ENCODE data around the gene DCAF8.

Gene DCAF8

GRCh38 chr1:160260406-160261382, 1.7 kb downstream of the DCAF8 start:
- Histone ChIP-seq H3K27me3 (ENCODE audit: low read depth, low read length) (no peaks in the 10 kb centered on the region), H3K27ac (ENCODE audit: low read length) (peak overlapping the region; percentile 99), H3K4me3 (ENCODE audit: low read depth in 1 of 2, low read length in 2 of 2) (peak overlapping the region; percentile 84), H3K4me1 (ENCODE audit: control insufficient read depth in 1 of 2, insufficient read depth in 2 of 2, low read length in 2 of 2) (peaks cover 14 to 51% of the 10 kb centered on the region in 2 donors), H3K36me3 (ENCODE audit: control insufficient read depth in 1 of 2, insufficient read depth in 2 of 2, low read length in 2 of 2) (peaks cover 0 to 4% of the 10 kb centered on the region in 2 donors), H3K9me3 (ENCODE audit: control insufficient read depth in 1 of 2, low read length in 2 of 2) (no peaks in the 10 kb centered on the region)

- Histone ChIP-seq H3K4me3 (ENCODE audit: low read depth in 1 of 2, low read length in 2 of 2) (no peak overlapping the region), H3K9me3 (ENCODE audit: control insufficient read depth in 1 of 2, low read length in 2 of 2) (no peaks in the 10 kb centered on the region), H3K36me3 (ENCODE audit: control insufficient read depth in 1 of 2, insufficient read depth in 2 of 2, low read length in 2 of 2) (peaks cover 3 to 4% of the 10 kb centered on the region in 2 donors), H3K27me3 (ENCODE audit: low read depth, low read length) (no peaks in the 10 kb centered on the region), H3K4me1 (ENCODE audit: control insufficient read depth in 1 of 2, insufficient read depth in 2 of 2, low read length in 2 of 2) (peaks cover 14 to 54% of the 10 kb centered on the region in 2 donors), H3K27ac (ENCODE audit: low read length) (no peak overlapping the region)
Measured at GRCh38 chr1:160258177-160258798, 4.1 kb downstream of the DCAF8 start.

GRCh38 chr1:160257411-160258015, 4.8 kb downstream of the DCAF8 start:
- Histone ChIP-seq H3K36me3 (ENCODE audit: control insufficient read depth in 1 of 2, insufficient read depth in 2 of 2, low read length in 2 of 2) (peaks cover 3 to 4% of the 10 kb centered on the region in 2 donors), H3K9me3 (ENCODE audit: control insufficient read depth in 1 of 2, low read length in 2 of 2) (no peaks in the 10 kb centered on the region), H3K27ac (ENCODE audit: low read length) (no peak overlapping the region), H3K4me1 (ENCODE audit: control insufficient read depth in 1 of 2, insufficient read depth in 2 of 2, low read length in 2 of 2) (peaks cover 14 to 52% of the 10 kb centered on the region in 2 donors), H3K4me3 (ENCODE audit: low read depth in 1 of 2, low read length in 2 of 2) (no peak overlapping the region), H3K27me3 (ENCODE audit: low read depth, low read length) (no peaks in the 10 kb centered on the region)

GRCh38 chr1:160256396-160257046, 5.8 kb downstream of the DCAF8 start:
- Histone ChIP-seq H3K4me1 (ENCODE audit: control insufficient read depth in 1 of 2, insufficient read depth in 2 of 2, low read length in 2 of 2) (peaks cover 14 to 62% of the 10 kb centered on the region in 2 donors), H3K36me3 (ENCODE audit: control insufficient read depth in 1 of 2, insufficient read depth in 2 of 2, low read length in 2 of 2) (peaks cover 0 to 3% of the 10 kb centered on the region in 2 donors), H3K27me3 (ENCODE audit: low read depth, low read length) (no peaks in the 10 kb centered on the region), H3K27ac (ENCODE audit: low read length) (no peak overlapping the region), H3K4me3 (ENCODE audit: low read depth in 1 of 2, low read length in 2 of 2) (no peak overlapping the region), H3K9me3 (ENCODE audit: control insufficient read depth in 1 of 2, low read length in 2 of 2) (no peaks in the 10 kb centered on the region)

GRCh38 chr1:160255781-160256300, 6.5 kb downstream of the DCAF8 start:
- Histone ChIP-seq H3K9me3 (ENCODE audit: control insufficient read depth in 1 of 2, low read length in 2 of 2) (no peaks in the 10 kb centered on the region), H3K27ac (ENCODE audit: low read length) (no peak overlapping the region), H3K36me3 (ENCODE audit: control insufficient read depth in 1 of 2, insufficient read depth in 2 of 2, low read length in 2 of 2) (peaks cover 0 to 3% of the 10 kb centered on the region in 2 donors), H3K4me1 (ENCODE audit: control insufficient read depth in 1 of 2, insufficient read depth in 2 of 2, low read length in 2 of 2) (peaks cover 11 to 65% of the 10 kb centered on the region in 2 donors), H3K4me3 (ENCODE audit: low read depth in 1 of 2, low read length in 2 of 2) (no peak overlapping the region), H3K27me3 (ENCODE audit: low read depth, low read length) (no peaks in the 10 kb centered on the region)

GRCh38 chr1:160251687-160252526, 10.4 kb downstream of the DCAF8 start:
- Histone ChIP-seq H3K27me3 (ENCODE audit: low read depth, low read length) (no peaks in the 10 kb centered on the region), H3K4me1 (ENCODE audit: control insufficient read depth in 1 of 2, insufficient read depth in 2 of 2, low read length in 2 of 2) (peaks cover 0 to 38% of the 10 kb centered on the region in 2 donors), H3K4me3 (ENCODE audit: low read depth in 1 of 2, low read length in 2 of 2) (no peak overlapping the region), H3K9me3 (ENCODE audit: control insufficient read depth in 1 of 2, low read length in 2 of 2) (no peaks in the 10 kb centered on the region), H3K27ac (ENCODE audit: low read length) (peak overlapping the region; percentile 27), H3K36me3 (ENCODE audit: control insufficient read depth in 1 of 2, insufficient read depth in 2 of 2, low read length in 2 of 2) (peaks cover 0 to 3% of the 10 kb centered on the region in 2 donors)

- H3K4me1 ChIP-seq (ENCODE audit: control insufficient read depth in 1 of 2, insufficient read depth in 2 of 2, low read length in 2 of 2) = peaks cover 0 to 29% of the 10 kb centered on the region in 2 donors
- H3K36me3 ChIP-seq (ENCODE audit: control insufficient read depth in 1 of 2, insufficient read depth in 2 of 2, low read length in 2 of 2) = peaks cover 0 to 3% of the 10 kb centered on the region in 2 donors
- H3K4me3 ChIP-seq (ENCODE audit: low read depth in 1 of 2, low read length in 2 of 2) = no peak overlapping the region
- no peaks in the 10 kb centered on the region for H3K27me3 ChIP-seq (ENCODE audit: low read depth, low read length)
- H3K27ac ChIP-seq (ENCODE audit: low read length) = no peak overlapping the region
- no peaks in the 10 kb centered on the region for H3K9me3 ChIP-seq (ENCODE audit: control insufficient read depth in 1 of 2, low read length in 2 of 2)
Measured at GRCh38 chr1:160251011-160251410, 11.3 kb downstream of the DCAF8 start.

- no peak overlapping the region for H3K27ac ChIP-seq (ENCODE audit: low read length)
- H3K9me3 ChIP-seq (ENCODE audit: control insufficient read depth in 1 of 2, low read length in 2 of 2) = no peaks in the 10 kb centered on the region
- H3K27me3 ChIP-seq (ENCODE audit: low read depth, low read length) = no peaks in the 10 kb centered on the region
- no peak overlapping the region for H3K4me3 ChIP-seq (ENCODE audit: low read depth in 1 of 2, low read length in 2 of 2)
- peaks cover 0 to 18% of the 10 kb centered on the region in 2 donors for H3K36me3 ChIP-seq (ENCODE audit: control insufficient read depth in 1 of 2, insufficient read depth in 2 of 2, low read length in 2 of 2)
- peaks cover 0 to 21% of the 10 kb centered on the region in 2 donors for H3K4me1 ChIP-seq (ENCODE audit: control insufficient read depth in 1 of 2, insufficient read depth in 2 of 2, low read length in 2 of 2)
Measured at GRCh38 chr1:160247053-160247452, 15.3 kb downstream of the DCAF8 start.

- H3K4me1 ChIP-seq (ENCODE audit: control insufficient read depth in 1 of 2, insufficient read depth in 2 of 2, low read length in 2 of 2) = peaks cover 0 to 4% of the 10 kb centered on the region in 2 donors
- no peak overlapping the region for H3K27ac ChIP-seq (ENCODE audit: low read length)
- H3K36me3 ChIP-seq (ENCODE audit: control insufficient read depth in 1 of 2, insufficient read depth in 2 of 2, low read length in 2 of 2) = peaks cover 7 to 21% of the 10 kb centered on the region in 2 donors
- H3K9me3 ChIP-seq (ENCODE audit: control insufficient read depth in 1 of 2, low read length in 2 of 2) = no peaks in the 10 kb centered on the region
- no peak overlapping the region for H3K4me3 ChIP-seq (ENCODE audit: low read depth in 1 of 2, low read length in 2 of 2)
- H3K27me3 ChIP-seq (ENCODE audit: low read depth, low read length) = no peaks in the 10 kb centered on the region
Measured at GRCh38 chr1:160245434-160245833, 16.9 kb downstream of the DCAF8 start.

GRCh38 chr1:160244209-160244608, 18.1 kb downstream of the DCAF8 start:
- Histone ChIP-seq H3K36me3 (ENCODE audit: control insufficient read depth in 1 of 2, insufficient read depth in 2 of 2, low read length in 2 of 2) (peaks cover 19 to 32% of the 10 kb centered on the region in 2 donors), H3K27ac (ENCODE audit: low read length) (no peak overlapping the region), H3K27me3 (ENCODE audit: low read depth, low read length) (no peaks in the 10 kb centered on the region), H3K9me3 (ENCODE audit: control insufficient read depth in 1 of 2, low read length in 2 of 2) (no peaks in the 10 kb centered on the region), H3K4me3 (ENCODE audit: low read depth in 1 of 2, low read length in 2 of 2) (no peak overlapping the region), H3K4me1 (ENCODE audit: control insufficient read depth in 1 of 2, insufficient read depth in 2 of 2, low read length in 2 of 2) (peaks cover 0 to 4% of the 10 kb centered on the region in 2 donors)
